Astrocyte of the spinal cord (primary cell): ENCODE measurements around the gene METTL1.
A peak's percentile ranks its signal among the peaks of the same experiment; 100 is the strongest.

Source experiments
- DNase-seq: peaks from one replicate; pipeline ENCODE4 v3.0.0; 2011; ENCODE audit warnings: low read depth, low spot score
- H3K4me3 ChIP-seq: 2 replicates; pipeline ENCODE4 v1.5.1; 2011; ENCODE audit warnings: low read depth, mild to moderate bottlenecking, low read length, moderate library complexity
- CTCF ChIP-seq: IDR thresholded peaks from 2 replicates; pipeline ENCODE4 v1.5.1; 2012; ENCODE audit warnings: low read depth, mild to moderate bottlenecking, low read length, inconsistent platforms
- in situ Hi-C: cut with HindIII; loops from 2 replicates; pipeline ENCODE4 v1.10.0; 2017; ENCODE audit warnings: low sequenced_read_pairs

The METTL1 gene

GRCh38 chr12:57729321-57729844 is 42.5 kb downstream of the METTL1 start:
- no peak for TF ChIP-seq CTCF
- DNase-seq, result no peak
- in situ Hi-C loops, result no loop called here
- no peak overlapping the region for H3K4me3 ChIP-seq

- no peak for DNase-seq
- TF ChIP-seq CTCF, result no peak
- H3K4me3 ChIP-seq, result no peak overlapping the region
- in situ Hi-C loops, result no loop called here
Measured at GRCh38 chr12:57727758-57728395, 44.0 kb downstream of the METTL1 start.

GRCh38 chr12:57726884-57727757 is 44.8 kb downstream of the METTL1 start:
- peak; percentile 33 for DNase-seq
- TF ChIP-seq CTCF, result peak; percentile 43
- H3K4me3 ChIP-seq, result peak overlapping the region; percentile 78
- in situ Hi-C loops, result no loop called here

GRCh38 chr12:57726151-57726883 is 45.6 kb downstream of the METTL1 start:
- peak; percentile 90 for TF ChIP-seq CTCF
- DNase-seq, result peak; percentile 75
- in situ Hi-C loops, result no loop called here
- H3K4me3 ChIP-seq, result peak overlapping the region; percentile 78

- in situ Hi-C loops, result no loop called here
- H3K4me3 ChIP-seq, result peak overlapping the region; percentile 78
- DNase-seq, result no peak
- TF ChIP-seq CTCF, result no peak
Measured at GRCh38 chr12:57725851-57726150, 46.1 kb downstream of the METTL1 start.

- no peak for TF ChIP-seq CTCF
- in situ Hi-C loops, result no loop called here
- DNase-seq, result no peak
- no peak overlapping the region for H3K4me3 ChIP-seq
Measured at GRCh38 chr12:57724936-57725740, 46.8 kb downstream of the METTL1 start.
